RWPE1 (cell line): ENCODE measurements around the gene DYNLRB1.

ENCODE experiments used
- CTCF ChIA-PET: fragments of 350-600 bp; sonication (Branson Sonifier 250); formaldehyde crosslinking; extraction: SDS; loops from one replicate; lab custom pipeline; 2021; lab: Yijun Ruan, JAX
- POLR2A ChIA-PET: fragments of 400-600 bp; formaldehyde crosslinking; extraction: SDS; loops from one replicate; lab custom pipeline; 2020; ENCODE audit warnings: antibody characterized with exemption; ENCODE audit not compliant: low non-redundant PET; lab: Yijun Ruan, JAX
- DNase-seq: peaks from one replicate; pipeline ENCODE4 v3.0.0; 2012; ENCODE audit warnings: low spot score
- H3K27ac ChIP-seq: fragments of 450-650 bp; 2 replicates; pipeline ENCODE4 v1.5.1; 2017
- TF ChIP-seq, protein P1 (sequence below): fragments of 450-650 bp; conservative IDR thresholded peaks from 2 replicates; pipeline ENCODE4 v1.5.1; 2017; ENCODE audit warnings: low read depth, mild to moderate bottlenecking

The DYNLRB1 gene

GRCh38 chr20:34566978-34567891 is 51.0 kb downstream of the DYNLRB1 start:
- ChIA-PET CTCF (interaction anchor here (1.3 kb wide), 1 partner anchor 9 kb away, joined by 4 read pairs; the partner anchor contains the start of gene MAP1LC3A), POLR2A (interaction anchor here (0.7 kb wide), 1 partner anchor 377 kb away, joined by 3 read pairs; no protein-coding TSS in a partner anchor)
- DNase-seq: no peak
- H3K27ac ChIP-seq: no peak overlapping the region
- TF ChIP-seq, protein P1, sequence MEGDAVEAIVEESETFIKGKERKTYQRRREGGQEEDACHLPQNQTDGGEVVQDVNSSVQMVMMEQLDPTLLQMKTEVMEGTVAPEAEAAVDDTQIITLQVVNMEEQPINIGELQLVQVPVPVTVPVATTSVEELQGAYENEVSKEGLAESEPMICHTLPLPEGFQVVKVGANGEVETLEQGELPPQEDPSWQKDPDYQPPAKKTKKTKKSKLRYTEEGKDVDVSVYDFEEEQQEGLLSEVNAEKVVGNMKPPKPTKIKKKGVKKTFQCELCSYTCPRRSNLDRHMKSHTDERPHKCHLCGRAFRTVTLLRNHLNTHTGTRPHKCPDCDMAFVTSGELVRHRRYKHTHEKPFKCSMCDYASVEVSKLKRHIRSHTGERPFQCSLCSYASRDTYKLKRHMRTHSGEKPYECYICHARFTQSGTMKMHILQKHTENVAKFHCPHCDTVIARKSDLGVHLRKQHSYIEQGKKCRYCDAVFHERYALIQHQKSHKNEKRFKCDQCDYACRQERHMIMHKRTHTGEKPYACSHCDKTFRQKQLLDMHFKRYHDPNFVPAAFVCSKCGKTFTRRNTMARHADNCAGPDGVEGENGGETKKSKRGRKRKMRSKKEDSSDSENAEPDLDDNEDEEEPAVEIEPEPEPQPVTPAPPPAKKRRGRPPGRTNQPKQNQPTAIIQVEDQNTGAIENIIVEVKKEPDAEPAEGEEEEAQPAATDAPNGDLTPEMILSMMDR: no peak

DNA sequence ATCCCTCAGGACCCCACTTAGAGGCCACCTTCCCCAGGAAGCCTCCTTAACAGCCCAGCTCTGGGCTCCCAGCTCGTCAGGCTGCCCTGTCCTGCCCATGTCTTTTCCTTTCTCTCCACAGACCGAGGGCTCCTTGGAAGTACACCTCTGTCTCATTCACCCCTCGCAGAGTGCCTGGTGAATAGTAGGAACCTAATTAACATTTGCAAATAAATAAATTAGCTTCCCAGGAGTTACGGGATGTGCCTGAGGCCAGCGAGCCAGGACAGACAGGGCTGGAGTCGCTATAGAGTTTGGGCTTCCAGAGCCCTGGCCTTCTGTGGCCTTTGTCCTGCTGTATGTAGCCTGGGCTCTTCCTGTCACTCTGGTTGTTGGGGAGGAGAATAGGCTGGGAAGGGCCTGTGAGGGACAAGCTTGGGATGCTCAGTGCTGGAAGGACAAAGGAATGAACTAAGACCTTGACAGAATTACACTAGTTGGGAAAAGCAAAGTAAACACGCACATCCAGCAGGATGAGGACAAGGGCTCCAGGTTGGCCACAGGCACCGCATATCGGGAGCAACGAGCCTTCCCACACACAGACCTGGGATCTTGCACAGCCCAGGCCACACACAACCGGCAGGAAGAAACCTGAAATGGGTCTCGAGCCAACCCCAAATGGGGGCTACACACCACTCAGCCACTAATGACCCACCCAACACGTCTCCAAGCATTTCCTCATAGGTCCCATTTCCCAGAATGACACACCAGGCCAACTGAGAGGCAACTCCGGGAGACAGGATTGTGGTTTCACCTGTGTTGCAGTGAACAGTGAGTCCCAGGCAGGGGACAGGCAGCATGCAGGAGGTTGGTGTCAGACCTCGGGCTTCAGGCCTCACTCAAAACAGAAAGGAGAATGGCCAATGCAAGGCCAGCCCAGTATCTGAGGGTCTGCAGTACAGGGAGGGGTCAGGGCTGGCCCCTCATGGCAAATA is 52.0 kb downstream of the DYNLRB1 start:
- no peak for DNase-seq
- ChIA-PET POLR2A (interaction anchor here (0.7 kb wide), 1 partner anchor 378 kb away, joined by 3 read pairs; no protein-coding TSS in a partner anchor), CTCF (interaction anchor here (1.3 kb wide), 1 partner anchor 10 kb away, joined by 4 read pairs; the partner anchor contains the start of gene MAP1LC3A)
- TF ChIP-seq, protein P1: no peak
- no peak overlapping the region for H3K27ac ChIP-seq

DNA sequence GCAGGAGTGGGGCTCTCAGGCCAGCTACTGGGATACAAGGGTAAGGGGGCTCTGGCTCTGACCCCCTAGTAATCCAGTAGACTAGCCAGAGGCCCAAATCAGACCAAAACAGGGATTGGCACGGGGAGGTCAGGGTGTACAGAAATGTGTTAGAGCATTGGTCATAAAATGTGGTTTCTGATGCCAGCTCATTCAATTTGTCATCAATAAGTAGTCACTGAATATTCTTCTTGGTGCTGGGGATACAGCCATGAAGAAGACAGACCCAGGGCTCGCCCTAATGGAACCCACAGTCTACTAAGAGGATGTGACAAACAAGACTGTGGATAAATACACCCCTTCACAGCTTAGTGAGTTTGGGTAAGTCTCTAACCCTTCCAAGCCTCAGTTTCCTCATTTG is 53.4 kb downstream of the DYNLRB1 start:
- POLR2A ChIA-PET: no interaction called here
- CTCF ChIA-PET: interaction anchor here (0.6 to 0.9 kb wide), 3 partner anchors 185 to 654 kb away, joined by 3 to 5 read pairs (median 3); no protein-coding TSS in a partner anchor
- TF ChIP-seq, protein P1: no peak
- no peak for DNase-seq
- H3K27ac ChIP-seq: no peak overlapping the region

- no peak overlapping the region for H3K27ac ChIP-seq
- ChIA-PET CTCF (interaction anchor here (0.7 to 1.6 kb wide), 4 partner anchors 134 to 1592 kb away, joined by 3 to 6 read pairs (median 5); no protein-coding TSS in a partner anchor), POLR2A (no interaction called here)
- TF ChIP-seq, protein P1: no peak
- DNase-seq: no peak
Measured at GRCh38 chr20:34570859-34571306, 54.7 kb downstream of the DYNLRB1 start.

GRCh38 chr20:34571753-34572152 is 55.5 kb downstream of the DYNLRB1 start:
- DNase-seq: no peak
- TF ChIP-seq, protein P1: no peak
- ChIA-PET CTCF (interaction anchor here (0.6 to 1.6 kb wide), 5 partner anchors 137 to 1591 kb away, joined by 4 to 6 read pairs (median 5); no protein-coding TSS in a partner anchor), POLR2A (no interaction called here)
- no peak overlapping the region for H3K27ac ChIP-seq
